OCI-LY3 (cell line): ENCODE measurements around the gene FAM8A1.

Source experiments
- EZH2phosphoT487 ChIP-seq: fragments of 200-600 bp; shearing (Covaris generic); IDR thresholded peaks from 2 replicates; pipeline ENCODE4 v1.6.1; 2018; ENCODE audit warnings: antibody characterized with exemption, mixed run types, low read depth
- TF ChIP-seq, protein P1 (sequence below): fragments of 200-600, 300-600 bp; sonication (generic); IDR thresholded peaks from 2 replicates; pipeline ENCODE4 v1.5.1; 2014; ENCODE audit warnings: antibody characterized with exemption, low read length, low read depth

DNA sequence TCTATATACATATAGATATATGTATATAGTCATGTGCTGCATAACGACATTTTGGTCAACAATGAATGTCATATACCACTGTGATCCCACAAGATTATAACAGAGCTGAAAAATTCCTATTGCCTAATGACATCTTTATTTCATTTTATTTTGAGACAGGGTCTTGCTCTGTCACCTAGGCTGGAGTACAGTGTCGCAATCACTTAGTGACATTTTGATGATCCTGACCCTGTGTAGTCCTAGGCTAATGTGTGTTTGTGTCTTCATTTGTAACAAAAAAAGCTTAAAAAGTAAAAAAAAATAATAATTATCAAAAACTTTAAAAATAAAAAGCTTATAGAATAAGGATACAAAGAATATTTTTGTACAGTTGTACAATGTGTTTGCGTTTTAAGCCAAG is 4.0 kb upstream of the FAM8A1 start:
- TF ChIP-seq, protein P1, sequence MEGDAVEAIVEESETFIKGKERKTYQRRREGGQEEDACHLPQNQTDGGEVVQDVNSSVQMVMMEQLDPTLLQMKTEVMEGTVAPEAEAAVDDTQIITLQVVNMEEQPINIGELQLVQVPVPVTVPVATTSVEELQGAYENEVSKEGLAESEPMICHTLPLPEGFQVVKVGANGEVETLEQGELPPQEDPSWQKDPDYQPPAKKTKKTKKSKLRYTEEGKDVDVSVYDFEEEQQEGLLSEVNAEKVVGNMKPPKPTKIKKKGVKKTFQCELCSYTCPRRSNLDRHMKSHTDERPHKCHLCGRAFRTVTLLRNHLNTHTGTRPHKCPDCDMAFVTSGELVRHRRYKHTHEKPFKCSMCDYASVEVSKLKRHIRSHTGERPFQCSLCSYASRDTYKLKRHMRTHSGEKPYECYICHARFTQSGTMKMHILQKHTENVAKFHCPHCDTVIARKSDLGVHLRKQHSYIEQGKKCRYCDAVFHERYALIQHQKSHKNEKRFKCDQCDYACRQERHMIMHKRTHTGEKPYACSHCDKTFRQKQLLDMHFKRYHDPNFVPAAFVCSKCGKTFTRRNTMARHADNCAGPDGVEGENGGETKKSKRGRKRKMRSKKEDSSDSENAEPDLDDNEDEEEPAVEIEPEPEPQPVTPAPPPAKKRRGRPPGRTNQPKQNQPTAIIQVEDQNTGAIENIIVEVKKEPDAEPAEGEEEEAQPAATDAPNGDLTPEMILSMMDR = no peak
- TF ChIP-seq EZH2phosphoT487 = no peak
